Right lobe of liver (tissue), 4 donors: ENCODE data around the gene SOHLH1.

Experiments
- CTCF ChIP-seq, 4 donors: fragments of 200-600 bp in 3 of 4; fragments of 450-650 bp in 1 of 4; IDR thresholded peaks; one replicate each; pipeline versions ENCODE4 v1.5.1 to v1.8.0; 2016 to 2022; ENCODE audit warnings: antibody characterized with exemption in 4 of 4, mild to moderate bottlenecking in 2 of 4
- POLR2A ChIP-seq: fragments of 450-650 bp; IDR thresholded peaks from one replicate; pipeline ENCODE4 v1.6.1; 2017; ENCODE audit warnings: antibody characterized with exemption, mild to moderate bottlenecking
- donor health status: DM: no; HTN: no; CAD: no.
- donor health status: DM: no; HTN: no; CAD: no.
- donor health status: DM: no; HTN: yes; CAD: no.

DNA sequence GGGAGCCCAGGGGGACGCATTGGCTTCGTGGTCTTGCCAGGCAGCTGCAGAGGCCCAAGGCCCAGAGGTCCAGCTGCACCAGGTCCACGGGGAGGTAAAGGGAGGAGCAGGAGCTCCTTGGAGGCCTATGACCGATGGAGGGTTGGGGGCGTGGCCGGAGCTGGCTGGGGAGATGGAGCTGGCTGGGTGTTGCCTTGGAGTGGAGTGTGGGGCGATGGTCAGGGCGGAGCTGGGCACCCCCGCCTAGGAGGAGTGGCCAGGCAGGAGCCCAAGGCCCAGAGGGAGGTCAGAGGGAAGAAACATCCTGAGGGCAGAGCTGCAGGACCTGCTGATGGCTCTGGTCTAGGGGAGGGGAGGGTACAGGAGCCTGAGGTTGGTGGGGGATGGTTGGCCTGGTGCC is 47.3 kb upstream of the SOHLH1 start:
- TF ChIP-seq CTCF (IDR thresholded peaks at IDR 0.05) (no peak), POLR2A (no peak)
